Liver (tissue), 3 donors: ENCODE data around the gene ECHDC3.

Experiments used
- ATF3 ChIP-seq: IDR thresholded peaks from 2 replicates; pipeline ENCODE4 v1.6.1; 2016; ENCODE audit warnings: antibody characterized with exemption
- CTCF ChIP-seq: fragments of 150-350 bp; IDR thresholded peaks from 2 replicates; pipeline ENCODE4 v1.5.1; 2017; ENCODE audit warnings: improper control_type of control experiment, low read depth, low read length; ENCODE audit not compliant: missing input control
- EGR1 ChIP-seq, 2 donors: IDR thresholded peaks; 2 replicates each; pipeline ENCODE4 v1.6.1; 2016 to 2018; ENCODE audit warnings: antibody characterized with exemption in 2 of 2, low read depth in 2 of 2
- FOXA1 ChIP-seq: IDR thresholded peaks from 2 replicates; pipeline ENCODE4 v1.6.1; 2016; ENCODE audit warnings: antibody characterized with exemption
- GABPA ChIP-seq, 2 donors: IDR thresholded peaks in 1 of 2; conservative IDR thresholded peaks in 1 of 2; 2 replicates each; pipeline ENCODE4 v1.6.1; 2016; ENCODE audit warnings: antibody characterized with exemption in 2 of 2, mild to moderate bottlenecking in 1 of 2, moderate library complexity in 1 of 2
- JUND ChIP-seq, 2 donors: IDR thresholded peaks; 2 replicates each; pipeline ENCODE4 v1.6.1; 2016; ENCODE audit warnings: antibody characterized with exemption in 2 of 2
- MAX ChIP-seq: IDR thresholded peaks from 2 replicates; pipeline ENCODE4 v1.6.1; 2016; ENCODE audit warnings: antibody characterized with exemption
- NR2F2 ChIP-seq: IDR thresholded peaks from 2 replicates; pipeline ENCODE4 v1.6.1; 2016; ENCODE audit warnings: antibody characterized with exemption
- RAD21 ChIP-seq, 2 donors: IDR thresholded peaks; 2 replicates each; pipeline ENCODE4 v1.6.1; 2016; ENCODE audit warnings: antibody characterized with exemption in 2 of 2, mild to moderate bottlenecking in 2 of 2
- REST ChIP-seq: IDR thresholded peaks from 2 replicates; pipeline ENCODE4 v1.6.1; 2016; ENCODE audit warnings: antibody characterized with exemption, mild to moderate bottlenecking
- SP1 ChIP-seq: IDR thresholded peaks from 2 replicates; pipeline ENCODE4 v1.6.1; 2018; ENCODE audit warnings: antibody characterized with exemption, mild to moderate bottlenecking
- TAF1 ChIP-seq: conservative IDR thresholded peaks from 2 replicates; pipeline ENCODE4 v1.6.1; 2016; ENCODE audit warnings: antibody characterized with exemption, mild to moderate bottlenecking
- YY1 ChIP-seq: IDR thresholded peaks from 2 replicates; pipeline ENCODE4 v1.6.1; 2016; ENCODE audit warnings: antibody characterized with exemption, mild to moderate bottlenecking
- ZBTB33 ChIP-seq: IDR thresholded peaks from 2 replicates; pipeline ENCODE4 v1.6.1; 2016; ENCODE audit warnings: antibody characterized with exemption
- donor health status: healthy.
- donor health status: healthy.

- no peak for TF ChIP-seq CTCF
- TF ChIP-seq RAD21 (IDR thresholded peaks at IDR 0.05): no peak
- TF ChIP-seq REST: no peak
- TF ChIP-seq MAX: no peak
- no peak for TF ChIP-seq SP1
- TF ChIP-seq TAF1: no peak
- TF ChIP-seq JUND (IDR thresholded peaks at IDR 0.05): no peak
- TF ChIP-seq FOXA1: no peak
- no peak for TF ChIP-seq EGR1 (IDR thresholded peaks at IDR 0.05; ENCODE audit: low read depth in 2 of 2)
- no peak for TF ChIP-seq ZBTB33
- no peak for TF ChIP-seq YY1
- TF ChIP-seq GABPA (IDR thresholded peaks at IDR 0.05 in 1 of 2, conservative IDR thresholded peaks at IDR 0.05 in 1 of 2): no peak
- no peak for TF ChIP-seq NR2F2
- no peak for TF ChIP-seq ATF3
Measured at GRCh38 chr10:11720260-11720741, 21.9 kb upstream of the ECHDC3 start.
